ENCODE results near the gene PKNOX2.

Gene PKNOX2

DNA sequence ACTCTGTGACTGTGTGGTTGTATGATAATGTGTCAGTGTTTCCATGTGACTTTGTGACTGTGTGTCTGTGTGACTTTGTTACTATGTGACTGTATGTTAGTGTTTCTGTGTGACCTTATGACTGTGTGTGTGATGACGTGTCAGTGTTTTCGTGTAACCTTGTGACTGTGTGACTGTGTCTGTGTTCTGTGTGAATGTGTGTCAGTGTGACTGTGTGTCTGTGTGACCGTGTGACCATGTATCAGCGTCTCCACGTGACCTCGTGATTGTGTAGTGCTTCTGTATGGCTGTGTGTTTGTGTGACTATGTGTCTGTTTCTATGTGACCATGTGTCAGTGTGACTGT is 9.5 kb upstream of the PKNOX2 start:
- DNase-seq (ENCODE audit: low spot score): no peak

DNA sequence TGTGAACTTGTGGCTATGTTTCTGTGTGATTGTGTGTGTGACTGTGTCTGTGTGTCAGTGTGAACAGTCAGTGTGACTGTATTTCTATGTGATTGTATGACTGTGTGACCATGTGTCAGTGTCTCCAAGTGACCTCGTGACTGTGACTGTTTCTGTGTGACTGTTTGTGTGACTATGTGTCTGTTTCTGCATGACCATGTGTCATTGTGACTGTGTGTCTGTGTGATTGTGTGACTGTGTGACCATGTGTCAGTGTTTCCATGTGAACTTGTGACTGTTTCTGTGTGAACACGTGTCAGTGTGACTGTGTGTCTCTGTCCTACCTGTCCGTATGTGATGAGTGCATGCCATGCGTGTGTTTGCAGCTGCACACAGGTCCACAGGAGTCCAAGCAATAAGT is 8.8 kb upstream of the PKNOX2 start:
- DNase-seq (ENCODE audit: low spot score): no peak

DNA sequence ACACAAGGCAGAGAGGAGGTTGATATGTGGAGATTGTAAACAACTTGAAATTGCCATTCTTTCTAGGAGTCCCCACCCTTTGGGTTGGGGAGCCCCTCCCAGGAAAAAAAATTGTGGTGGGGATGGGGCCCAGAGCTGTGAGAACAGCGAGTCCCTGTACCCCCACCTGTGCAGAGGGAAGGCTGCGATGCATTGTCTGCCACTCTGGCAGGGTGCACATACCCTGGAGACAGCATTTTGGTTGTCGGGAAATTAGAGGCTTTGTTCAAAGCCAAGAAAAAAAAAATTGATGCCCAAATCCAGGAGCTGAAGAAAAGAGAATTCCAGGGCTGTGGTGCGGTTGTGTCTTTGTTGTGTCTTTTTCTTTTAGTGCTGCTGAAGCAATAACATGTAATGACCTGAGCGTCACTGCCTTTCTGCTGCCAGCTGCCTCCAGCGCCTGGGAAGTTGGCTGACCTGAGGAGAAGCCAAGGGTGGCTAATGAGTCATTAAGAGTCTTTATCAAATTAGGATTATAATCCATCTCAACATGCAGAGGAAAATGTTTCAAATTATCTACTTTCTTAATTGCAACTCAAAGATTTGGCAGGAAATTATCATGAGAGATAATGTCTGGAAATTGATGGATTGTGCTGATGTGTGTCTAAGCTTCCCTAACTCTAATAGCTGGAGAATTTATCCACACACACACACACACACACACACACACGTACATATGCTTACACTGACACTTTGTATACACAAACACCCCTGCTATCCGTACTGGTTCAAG is 8.0 kb upstream of the PKNOX2 start:
- no peak for DNase-seq (ENCODE audit: low spot score)

DNA sequence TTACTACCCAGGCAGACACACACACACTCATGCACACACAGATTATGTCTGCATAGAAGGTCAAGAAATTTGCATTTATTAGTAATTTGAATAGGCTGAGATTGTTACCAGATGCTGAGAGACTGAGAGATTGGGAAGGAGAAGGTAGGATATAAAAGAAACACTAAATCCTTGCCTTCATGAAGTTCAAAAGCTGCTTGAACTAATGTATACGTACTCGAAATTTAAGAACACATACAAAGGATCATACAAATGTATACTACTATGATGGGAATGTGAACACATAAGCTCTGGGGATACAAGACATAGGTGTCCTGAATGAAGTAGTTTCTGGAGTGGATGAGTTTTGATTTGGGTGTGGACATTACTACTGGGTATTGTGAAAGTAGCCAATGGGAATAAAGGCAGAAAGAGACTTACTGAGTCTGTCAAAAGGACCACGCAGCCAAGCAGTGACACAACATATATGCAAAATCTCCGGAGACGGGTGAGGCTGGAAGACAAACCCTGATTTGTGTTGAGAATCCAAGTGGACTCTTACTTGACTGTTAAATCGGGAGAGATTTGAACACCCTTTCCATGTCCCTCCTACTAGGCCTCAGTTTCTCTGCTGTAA is 7.3 kb upstream of the PKNOX2 start:
- DNase-seq (ENCODE audit: low spot score): no peak

DNA sequence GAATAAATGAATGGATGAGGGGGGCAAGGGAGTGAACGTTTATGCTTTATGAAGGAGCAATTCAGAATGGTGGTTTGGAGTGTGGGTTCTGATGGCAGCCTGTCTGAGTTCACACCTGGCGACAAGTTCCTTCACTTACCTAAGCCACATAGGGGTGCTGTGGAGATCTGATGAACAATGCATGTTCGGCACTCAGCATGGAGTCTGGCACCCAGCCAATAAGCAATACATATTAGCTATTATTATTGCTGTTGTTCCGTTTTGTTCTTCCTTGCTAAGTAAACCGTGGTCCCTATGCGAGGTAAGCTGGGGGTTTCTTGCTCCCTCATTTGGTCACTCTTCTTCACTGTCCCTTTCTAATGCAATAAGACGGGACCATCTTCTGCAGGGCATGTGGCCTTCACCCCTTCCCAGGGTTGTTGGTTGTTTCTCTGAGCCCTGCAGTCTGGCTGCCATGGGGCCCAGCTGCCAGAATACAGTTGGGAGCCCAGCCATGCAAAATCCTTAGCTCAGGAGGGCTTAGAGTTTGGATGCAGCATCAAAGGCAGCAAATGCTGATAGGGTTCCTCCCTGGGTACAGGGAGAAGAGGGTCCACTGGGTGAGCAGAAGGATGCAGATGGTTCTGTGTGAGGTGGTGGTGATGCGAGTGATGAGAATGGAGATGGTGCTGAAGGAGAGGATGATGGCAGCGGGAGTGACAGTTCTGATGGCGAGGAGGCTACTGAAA is 6.4 kb upstream of the PKNOX2 start:
- DNase-seq (ENCODE audit: low spot score): no peak

DNA sequence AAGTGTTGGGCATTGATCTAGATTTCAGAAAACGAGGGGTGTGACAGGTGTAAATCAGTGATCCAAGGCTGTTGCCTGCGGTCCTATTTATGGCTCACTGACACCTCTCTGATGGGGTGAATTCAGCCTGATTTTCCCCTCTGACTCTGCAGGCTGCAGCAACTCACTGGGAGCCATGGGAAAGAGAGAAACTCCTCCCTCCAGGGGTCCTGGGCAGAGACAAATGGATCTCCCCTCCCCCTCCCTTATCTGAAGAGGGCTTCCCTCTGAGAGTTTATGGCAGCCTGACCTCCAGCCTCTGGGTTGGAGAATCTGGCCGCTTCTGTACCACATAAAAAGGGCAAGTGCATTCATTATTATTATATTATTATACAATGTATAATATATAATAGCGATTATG is 1.8 kb upstream of the PKNOX2 start:
- DNase-seq (ENCODE audit: low spot score): no peak

DNA sequence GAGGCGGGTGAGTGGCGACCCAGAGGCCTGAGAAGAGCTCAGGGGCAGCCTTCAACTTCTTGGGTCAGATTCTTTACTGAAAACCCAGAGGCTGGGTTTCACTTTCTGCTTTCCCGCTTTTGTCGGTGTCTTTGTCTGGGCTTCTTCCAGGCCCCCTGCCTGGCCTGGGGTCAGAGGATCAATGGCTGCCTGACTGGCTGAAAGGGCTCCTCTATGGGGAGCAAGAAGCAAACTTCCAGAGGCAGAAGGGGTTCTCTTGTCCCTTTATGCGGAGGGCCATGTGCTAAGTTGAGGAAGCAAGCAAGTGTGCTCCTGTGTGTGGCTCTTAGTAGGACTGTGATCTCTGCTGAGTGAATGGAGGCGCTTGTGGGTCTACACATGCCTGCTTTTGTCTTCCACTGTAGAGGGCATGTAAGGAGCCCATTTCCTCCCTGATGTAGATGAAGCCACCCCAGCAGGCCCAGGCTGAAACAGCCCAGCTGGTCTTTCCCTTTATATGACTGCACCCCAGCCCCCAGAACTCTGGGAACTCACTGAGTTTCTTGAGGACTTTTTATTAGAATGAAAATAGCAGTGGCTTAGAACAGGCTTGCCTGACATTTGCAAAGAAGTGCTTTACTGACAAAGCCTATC is 1.0 kb upstream of the PKNOX2 start:
- no peak for DNase-seq (ENCODE audit: low spot score)

DNA sequence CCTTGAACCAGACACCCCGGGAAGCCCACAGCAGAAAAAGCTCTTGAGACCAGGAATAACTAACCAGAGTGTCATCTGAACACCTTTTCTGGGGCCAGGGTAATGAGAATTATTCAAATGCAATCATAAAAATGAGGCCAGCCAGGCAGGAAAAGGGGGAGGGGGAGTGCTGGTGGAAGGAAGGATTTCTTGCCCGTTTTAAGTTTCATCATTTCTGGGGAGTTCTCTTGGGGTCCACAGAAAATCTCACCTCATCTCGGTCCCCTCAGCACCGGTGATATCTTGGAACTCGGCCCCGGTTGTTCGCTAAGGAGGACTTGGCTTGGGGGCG is 495 bp upstream of the PKNOX2 start:
- no peak for DNase-seq (ENCODE audit: low spot score)

DNA sequence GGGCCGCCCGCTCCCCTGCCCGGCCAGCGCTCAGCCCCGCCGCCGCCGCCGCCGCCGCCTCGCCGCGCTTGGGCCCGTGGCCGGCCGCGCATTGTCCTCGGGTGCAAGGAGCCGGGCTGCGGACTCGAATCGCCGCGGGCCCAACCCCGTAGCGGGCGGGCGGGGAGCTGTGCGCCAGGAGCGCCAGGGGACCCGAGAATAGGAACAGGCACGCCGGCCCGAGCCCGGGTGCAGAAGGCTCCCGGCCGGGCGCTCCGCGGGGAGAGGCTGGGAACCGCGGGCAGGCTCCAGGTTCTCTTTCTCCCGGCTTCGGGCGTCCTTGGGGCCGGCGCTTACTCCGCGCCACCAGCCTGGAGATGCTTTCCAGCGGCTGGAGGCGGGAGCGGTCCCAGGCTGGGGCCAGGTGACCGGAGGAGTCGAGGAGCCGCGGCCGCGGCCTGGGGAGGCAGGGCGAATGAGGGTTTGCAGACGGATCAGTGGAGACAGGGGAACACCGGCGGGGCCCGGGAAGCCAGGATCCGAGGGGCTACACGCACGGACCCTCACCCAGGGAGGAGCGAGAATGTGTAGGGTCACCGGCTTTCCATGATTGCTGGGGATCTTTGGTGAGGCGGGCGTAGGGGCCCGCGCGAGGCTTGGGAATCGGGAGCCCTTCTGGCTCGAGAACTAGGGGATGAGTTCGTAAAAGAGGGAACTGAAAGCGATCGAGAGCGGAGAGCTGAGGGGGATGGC is 726 bp downstream of the PKNOX2 start:
- no peak for DNase-seq (ENCODE audit: low spot score)

DNA sequence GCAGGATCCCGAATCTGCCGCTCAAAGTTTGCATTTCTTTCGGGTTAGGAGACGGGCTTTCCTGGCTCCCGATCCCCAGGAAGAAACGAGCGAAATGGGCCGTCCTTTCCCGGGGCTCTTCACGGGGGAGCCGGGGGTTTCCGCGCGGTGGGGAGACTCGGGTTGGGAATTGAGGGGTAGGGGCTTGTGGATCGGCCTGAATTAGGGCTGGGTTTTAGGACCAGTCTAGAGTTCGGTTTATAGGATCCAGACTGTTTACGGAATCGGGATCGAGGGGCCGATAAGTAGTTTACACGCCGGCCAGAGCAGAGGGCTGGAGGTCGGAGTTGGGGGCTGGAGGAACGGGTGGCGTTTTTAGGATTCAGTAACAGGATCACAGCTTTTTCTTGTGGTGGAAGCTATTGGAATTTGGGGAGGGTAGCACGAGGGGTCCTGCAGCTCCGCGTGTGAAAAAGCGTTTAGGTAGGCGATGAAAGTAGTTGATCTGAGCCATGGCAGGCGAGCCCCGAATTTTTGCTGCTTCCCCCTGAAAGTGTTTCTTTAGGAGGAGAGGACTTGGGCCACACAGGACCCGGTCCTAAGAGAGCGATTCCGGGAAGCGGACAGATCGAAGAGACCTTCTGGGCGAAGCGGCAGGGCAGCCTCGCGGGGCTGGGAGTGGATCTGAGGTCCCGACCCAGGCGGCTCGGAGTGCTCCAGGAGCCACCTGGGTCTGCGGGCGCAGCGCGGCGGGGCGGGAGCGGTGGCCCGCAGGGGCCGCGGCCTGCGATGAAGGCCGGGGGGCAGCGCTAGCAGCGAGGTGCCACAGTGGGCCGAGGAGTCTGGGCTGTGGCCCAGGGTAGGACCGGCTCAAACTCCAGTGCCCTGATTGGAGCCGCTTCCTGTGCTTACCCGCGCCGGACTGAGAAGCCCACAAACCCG is 1.6 kb downstream of the PKNOX2 start:
- DNase-seq (ENCODE audit: low spot score): no peak

DNA sequence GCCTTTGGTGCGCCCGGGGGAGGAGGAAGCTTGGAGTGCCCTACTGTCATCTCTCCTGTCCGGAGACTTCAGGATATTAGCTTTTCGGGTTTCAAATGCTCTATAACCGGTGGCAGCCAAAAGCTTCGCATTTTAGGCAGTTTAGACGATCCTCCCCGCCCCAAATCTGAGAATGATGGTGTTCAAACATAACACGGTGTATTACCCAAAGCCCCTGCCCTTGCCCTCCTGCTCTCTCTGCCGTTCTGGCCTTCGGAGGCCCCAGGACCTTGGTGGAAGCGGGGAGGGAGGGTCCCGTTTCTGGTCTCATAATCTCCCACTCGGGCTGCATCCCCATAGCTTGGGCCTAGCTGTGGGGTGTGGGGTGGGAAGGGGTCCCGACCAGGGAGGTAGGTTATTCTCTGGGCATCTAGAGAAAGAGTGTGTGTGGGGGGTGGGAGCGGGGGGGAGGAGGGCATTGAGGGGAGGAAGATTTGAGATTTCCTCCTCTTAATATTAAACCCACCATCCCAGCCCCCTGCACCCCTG is 2.3 kb downstream of the PKNOX2 start:
- no peak for DNase-seq (ENCODE audit: low spot score)

DNA sequence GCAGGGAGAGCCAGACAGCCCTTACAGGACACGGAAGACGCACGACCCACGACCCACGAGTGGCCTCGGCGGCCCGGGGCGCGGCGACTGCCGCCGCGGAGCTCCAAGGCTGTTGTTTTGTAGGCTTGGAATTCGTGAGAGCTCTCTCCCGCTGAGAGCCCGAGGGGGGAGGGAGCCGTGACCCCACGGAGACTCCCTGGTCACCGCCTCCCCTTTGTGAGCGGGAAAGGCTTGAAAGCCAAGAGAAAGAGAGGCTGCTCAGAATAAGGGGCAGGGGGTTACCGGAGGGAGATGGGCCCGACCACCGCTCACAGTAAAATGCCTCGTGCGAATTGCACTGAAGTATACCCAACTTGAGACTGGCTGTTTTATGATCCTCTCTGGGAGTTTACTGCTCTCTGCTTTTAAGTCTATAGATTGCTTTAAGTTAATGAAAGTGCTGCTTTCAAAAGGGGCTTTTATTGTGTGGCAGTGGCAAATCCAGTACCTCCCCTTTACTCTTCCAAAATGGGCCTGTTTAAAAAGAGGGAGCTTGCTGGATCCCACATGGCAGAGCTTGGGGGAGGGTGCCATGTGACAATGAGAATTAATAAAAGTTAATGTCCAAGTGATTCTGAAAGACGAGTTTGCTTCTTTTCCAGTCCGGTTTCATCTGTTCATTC is 2.9 kb downstream of the PKNOX2 start:
- no peak for DNase-seq (ENCODE audit: low spot score)

DNA sequence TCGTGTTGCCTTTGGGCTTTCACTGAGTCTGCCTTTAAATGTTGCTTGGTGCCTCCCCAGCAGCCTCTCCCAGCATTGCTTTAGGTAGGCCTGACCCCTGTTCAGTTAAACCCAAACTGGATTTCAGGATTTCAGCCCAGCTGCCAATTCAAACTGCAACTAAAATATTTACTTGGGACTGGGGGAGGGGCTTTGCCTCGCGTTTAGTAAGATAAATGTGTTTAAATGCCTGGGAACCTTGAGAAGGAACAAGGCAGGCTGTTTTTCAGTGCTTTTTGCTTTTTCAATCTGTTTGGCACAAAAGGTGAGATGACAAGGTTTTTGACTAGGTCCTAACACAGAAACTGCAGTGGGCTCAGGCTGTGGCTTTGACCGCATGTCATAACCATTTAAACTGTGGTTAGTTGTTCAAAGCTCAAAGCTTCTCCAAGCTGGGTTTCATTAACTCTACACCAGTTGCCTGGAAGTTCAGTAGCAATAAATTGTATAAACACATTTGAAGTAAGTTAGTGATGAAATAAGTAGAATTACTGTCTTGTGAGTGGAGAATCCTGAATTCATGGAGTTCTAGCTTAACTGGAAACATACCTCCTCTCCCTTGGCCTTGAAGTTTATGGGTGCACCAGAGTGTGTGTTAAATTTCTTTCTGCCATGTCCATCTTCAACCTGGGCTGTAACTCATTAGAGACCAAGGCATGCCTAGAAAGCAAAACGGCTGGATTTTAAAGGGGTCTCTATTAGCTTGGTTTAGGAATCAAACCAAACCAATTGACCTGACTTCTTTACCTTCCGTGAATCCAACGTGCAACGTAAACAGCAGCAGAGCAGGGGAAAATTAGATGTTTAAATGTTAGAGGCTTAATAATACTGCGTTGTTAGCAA is 3.6 kb downstream of the PKNOX2 start:
- no peak for DNase-seq (ENCODE audit: low spot score)

DNA sequence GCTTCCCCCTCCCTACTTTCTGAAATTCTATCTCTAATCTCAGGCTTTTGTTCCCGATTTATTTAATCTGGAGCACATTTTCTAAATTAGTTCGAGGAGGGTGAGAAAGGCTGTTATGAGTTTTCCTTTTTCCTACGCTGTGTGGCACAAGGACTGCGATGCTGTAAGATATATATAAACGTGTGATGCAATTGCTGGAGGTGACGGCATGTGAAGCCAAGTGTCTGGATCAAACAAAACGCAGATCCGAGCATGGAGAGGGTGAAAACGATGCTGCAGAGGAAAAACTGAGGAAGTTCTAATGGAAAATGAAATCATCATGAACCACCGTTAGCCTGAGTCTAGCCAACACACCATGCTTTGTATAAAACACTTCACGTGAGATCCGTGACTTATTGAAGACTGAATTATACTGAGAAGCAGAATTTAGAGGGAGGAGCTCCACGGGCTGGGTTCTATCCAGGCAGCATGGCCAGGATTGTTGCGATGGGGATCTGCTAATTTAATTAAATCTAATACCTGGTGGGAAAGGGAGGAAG is 4.4 kb downstream of the PKNOX2 start:
- DNase-seq (ENCODE audit: low spot score): no peak

DNA sequence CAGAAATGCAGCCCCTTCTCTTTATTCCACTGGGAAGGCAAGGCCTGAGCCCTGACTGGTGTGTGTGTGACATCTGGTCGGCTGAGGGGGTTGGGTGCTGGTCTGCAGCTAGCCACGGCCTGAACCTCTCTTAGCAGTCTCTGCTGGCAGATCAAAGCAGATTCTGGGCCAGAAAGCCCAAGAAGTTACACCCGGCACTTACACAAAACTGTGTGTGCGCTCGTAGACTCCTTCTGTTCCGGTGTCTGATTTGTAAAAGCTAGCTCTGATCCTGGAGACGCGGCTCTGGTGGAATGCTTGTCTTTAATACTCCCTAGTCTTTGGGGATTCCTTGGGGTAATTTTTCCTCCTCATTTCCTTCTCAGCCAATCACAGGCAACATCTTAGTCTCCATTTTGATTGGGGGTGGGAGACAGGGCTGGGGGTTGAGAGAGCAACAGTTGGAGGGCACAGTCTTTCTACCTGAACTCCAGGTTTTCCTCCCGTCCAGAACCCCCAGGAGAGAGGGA is 5.5 kb downstream of the PKNOX2 start:
- no peak for DNase-seq (ENCODE audit: low spot score)

DNA sequence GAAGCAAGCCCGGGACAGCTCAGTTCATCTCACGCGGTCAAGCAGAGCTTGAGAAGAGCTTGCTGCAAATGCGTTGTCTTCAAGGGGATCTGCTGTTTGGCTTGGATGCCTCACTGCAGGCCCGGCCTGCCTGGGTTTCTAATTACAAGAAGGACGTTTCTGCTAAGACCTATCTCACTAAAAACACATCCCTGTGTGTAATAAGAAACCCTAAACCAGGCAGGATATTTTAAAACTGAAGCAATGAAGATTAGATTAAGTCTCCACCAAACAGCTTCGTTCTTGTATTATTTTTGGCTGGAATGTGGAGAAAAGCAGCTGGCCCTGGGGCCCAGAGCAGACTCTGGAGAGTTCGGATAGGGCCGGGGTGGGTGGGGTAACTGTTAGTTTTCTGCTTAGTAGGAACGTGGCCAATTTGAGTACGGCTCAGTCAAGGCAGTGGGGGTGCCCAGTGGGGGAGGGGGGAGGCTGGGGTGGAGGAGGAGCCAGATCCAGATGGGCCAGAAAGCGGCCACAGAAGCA is 6.0 kb downstream of the PKNOX2 start:
- DNase-seq (ENCODE audit: low spot score): no peak

DNA sequence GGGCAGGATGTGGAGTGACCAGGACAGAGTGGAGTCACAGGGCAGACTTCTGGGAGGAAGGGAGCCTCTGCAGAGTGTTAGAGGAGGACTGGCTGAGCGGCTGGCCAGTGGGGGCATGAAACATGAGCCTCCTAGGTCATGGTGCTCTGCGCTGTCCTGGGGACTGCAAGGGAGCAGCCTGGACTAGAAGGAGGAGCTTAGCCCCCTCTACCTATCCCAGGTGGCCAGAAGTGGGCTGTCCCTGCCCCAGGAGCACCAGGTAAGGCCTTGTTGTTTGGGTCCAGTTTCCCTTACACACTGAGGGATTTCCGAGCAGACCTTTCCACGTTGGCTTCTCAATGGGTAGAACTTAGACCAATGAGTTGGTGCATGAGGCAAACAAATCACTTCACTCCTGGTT is 7.4 kb downstream of the PKNOX2 start:
- no peak for DNase-seq (ENCODE audit: low spot score)

DNA sequence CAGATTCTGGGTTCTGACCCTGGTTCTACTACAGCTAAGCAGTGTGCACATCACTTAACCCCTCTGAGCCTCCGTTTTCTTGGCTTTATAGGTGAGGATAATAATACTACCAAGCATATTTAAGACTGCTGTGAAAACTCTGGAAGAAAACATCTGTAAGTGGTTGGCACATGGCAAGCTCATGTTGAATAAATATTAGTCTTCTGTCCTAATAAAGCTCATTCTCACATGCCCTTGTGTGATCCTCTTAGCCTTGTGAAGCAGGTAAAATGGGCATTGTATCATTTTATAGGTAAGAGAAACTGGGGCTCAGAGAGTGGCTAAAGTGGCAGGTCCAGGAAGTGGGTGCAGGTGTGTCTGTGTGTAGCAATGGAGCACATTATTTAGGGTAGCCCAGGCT is 8.5 kb downstream of the PKNOX2 start:
- DNase-seq (ENCODE audit: low spot score): no peak

DNA sequence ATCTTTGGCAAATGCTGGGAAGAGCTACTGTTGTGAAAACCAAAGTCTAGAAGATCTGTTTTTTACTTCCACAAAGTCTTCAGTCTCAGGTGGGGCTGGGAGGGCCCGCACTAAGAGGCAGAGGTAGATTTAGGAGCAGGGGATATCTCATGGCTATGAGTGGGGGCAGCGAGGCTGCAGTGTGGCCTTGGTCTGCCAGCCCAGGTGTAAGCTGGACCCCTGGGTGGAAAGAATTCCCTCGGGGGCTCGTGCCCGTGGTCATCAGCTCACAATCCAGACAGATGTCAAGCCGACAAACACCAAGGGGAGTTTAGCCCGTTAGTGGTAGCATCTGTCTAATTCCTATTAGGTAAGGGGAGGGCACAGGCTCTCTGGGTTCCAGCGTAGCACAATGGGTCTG is 9.0 kb downstream of the PKNOX2 start:
- no peak for DNase-seq (ENCODE audit: low spot score)
